Measurements from ENCODE around the gene SLC13A4.

SLC13A4 gene

DNA sequence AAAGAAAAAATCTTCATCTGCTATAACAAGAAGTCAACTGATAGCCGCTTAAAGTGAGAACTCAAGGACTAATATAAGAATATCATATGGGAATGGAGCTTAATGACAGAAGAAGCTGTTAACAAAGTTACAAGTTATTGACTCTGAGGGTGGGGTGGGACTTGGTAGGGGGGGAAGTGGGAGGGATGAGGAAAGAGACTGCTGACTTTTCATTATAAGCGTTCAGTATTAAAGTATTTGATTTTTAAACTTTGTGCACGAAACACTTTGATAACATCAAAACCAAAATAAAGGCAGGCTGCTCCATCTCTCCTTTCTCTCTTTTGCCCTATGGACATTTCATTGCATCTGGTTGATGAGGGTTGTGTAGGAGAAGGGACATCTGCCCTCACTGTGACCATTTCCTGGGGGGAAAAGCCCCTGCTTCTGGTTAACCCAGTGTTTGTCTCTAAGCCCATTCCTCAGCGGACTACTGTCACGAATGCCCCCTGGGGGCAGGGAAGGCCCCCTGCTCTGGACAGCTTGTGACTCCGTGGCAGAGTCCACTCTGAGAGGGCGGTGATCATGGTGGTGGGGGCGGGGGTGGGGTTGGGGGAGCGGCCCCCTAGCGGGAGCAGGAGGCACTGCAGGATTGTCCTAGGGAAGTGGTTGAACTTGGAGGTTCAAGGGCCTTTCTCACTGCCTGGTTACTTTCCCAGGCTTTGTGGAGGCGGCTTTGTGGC lies 17.4 kb downstream of the SLC13A4 start:
- no peaks in the 10 kb centered on the region for H3K27me3 ChIP-seq (ENCODE audit: insufficient read depth, poor library complexity, severe bottlenecking)
- no peak for ATAC-seq (ENCODE audit: low read depth)
- TF ChIP-seq, protein P1, sequence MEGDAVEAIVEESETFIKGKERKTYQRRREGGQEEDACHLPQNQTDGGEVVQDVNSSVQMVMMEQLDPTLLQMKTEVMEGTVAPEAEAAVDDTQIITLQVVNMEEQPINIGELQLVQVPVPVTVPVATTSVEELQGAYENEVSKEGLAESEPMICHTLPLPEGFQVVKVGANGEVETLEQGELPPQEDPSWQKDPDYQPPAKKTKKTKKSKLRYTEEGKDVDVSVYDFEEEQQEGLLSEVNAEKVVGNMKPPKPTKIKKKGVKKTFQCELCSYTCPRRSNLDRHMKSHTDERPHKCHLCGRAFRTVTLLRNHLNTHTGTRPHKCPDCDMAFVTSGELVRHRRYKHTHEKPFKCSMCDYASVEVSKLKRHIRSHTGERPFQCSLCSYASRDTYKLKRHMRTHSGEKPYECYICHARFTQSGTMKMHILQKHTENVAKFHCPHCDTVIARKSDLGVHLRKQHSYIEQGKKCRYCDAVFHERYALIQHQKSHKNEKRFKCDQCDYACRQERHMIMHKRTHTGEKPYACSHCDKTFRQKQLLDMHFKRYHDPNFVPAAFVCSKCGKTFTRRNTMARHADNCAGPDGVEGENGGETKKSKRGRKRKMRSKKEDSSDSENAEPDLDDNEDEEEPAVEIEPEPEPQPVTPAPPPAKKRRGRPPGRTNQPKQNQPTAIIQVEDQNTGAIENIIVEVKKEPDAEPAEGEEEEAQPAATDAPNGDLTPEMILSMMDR (IDR thresholded peaks at IDR 0.05; ENCODE audit: poor library complexity, severe bottlenecking): peak; percentile 63
- H3K36me3 ChIP-seq (ENCODE audit: low read depth): no peaks in the 10 kb centered on the region
- no peak overlapping the region for H3K4me3 ChIP-seq (ENCODE audit: severe bottlenecking)
- no peaks in the 10 kb centered on the region for H3K9me3 ChIP-seq (ENCODE audit: severe bottlenecking)
- no peak overlapping the region for H3K27ac ChIP-seq (ENCODE audit: poor library complexity, severe bottlenecking)
- peaks cover 36% of the 10 kb centered on the region for H3K4me1 ChIP-seq (ENCODE audit: insufficient read depth, poor library complexity, severe bottlenecking)
- no peak for DNase-seq (ENCODE audit: low spot score)

DNA sequence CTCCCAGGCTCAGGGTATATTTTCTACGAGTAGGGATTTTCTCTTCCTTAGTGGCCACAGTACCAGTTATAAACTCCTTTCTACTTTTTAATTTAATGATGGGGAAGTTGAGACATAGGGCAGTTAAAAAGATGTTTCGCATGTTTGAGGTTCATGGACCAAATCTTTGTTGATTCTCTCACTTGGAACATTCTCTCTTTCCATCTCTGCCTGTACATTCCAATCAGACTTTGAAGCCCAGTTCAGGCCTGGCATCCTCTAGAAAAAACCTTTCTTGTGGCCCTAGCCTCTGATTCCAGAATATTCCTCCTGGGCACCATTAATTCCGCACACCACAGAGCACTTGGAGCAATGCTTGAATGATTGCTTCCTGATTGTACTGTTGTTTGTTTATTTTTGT lies 18.5 kb downstream of the SLC13A4 start:
- peaks cover 31% of the 10 kb centered on the region for H3K4me1 ChIP-seq (ENCODE audit: insufficient read depth, poor library complexity, severe bottlenecking)
- H3K27ac ChIP-seq (ENCODE audit: poor library complexity, severe bottlenecking): no peak overlapping the region
- TF ChIP-seq, protein P1 (IDR thresholded peaks at IDR 0.05; ENCODE audit: poor library complexity, severe bottlenecking): no peak
- ATAC-seq (ENCODE audit: low read depth) (no peak), DNase-seq (ENCODE audit: low spot score) (no peak)
- H3K4me3 ChIP-seq (ENCODE audit: severe bottlenecking): no peak overlapping the region
- H3K36me3 ChIP-seq (ENCODE audit: low read depth): no peaks in the 10 kb centered on the region
- no peaks in the 10 kb centered on the region for H3K9me3 ChIP-seq (ENCODE audit: severe bottlenecking)
- H3K27me3 ChIP-seq (ENCODE audit: insufficient read depth, poor library complexity, severe bottlenecking): no peaks in the 10 kb centered on the region

DNA sequence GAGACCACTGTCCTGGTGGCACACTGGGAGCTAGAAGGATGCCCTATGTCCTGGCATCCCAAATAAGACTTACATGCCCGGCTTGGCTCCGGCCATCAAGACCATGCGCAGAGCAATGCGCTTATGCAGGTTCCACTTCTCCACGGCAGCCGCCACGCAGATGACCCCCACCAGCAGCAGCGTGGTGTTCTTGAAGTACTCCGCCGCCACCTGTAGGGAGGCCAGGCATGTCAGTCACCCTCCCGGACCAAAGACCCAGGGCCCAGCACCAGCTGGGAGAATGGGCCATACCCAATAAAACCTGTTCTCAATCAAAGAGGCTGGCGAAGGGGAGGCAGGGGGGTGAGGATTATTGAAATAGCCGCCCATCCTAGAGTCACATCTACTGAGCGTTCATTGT lies 19.9 kb downstream of the SLC13A4 start:
- no peak for ATAC-seq (ENCODE audit: low read depth)
- H3K4me3 ChIP-seq (ENCODE audit: severe bottlenecking): no peak overlapping the region
- H3K27me3 ChIP-seq (ENCODE audit: insufficient read depth, poor library complexity, severe bottlenecking): no peaks in the 10 kb centered on the region
- TF ChIP-seq, protein P1 (IDR thresholded peaks at IDR 0.05; ENCODE audit: poor library complexity, severe bottlenecking): no peak
- H3K9me3 ChIP-seq (ENCODE audit: severe bottlenecking): no peaks in the 10 kb centered on the region
- peak overlapping the region; percentile 84 for H3K27ac ChIP-seq (ENCODE audit: poor library complexity, severe bottlenecking)
- no peaks in the 10 kb centered on the region for H3K36me3 ChIP-seq (ENCODE audit: low read depth)
- H3K4me1 ChIP-seq (ENCODE audit: insufficient read depth, poor library complexity, severe bottlenecking): peaks cover 25% of the 10 kb centered on the region
- DNase-seq (ENCODE audit: low spot score): no peak

DNA sequence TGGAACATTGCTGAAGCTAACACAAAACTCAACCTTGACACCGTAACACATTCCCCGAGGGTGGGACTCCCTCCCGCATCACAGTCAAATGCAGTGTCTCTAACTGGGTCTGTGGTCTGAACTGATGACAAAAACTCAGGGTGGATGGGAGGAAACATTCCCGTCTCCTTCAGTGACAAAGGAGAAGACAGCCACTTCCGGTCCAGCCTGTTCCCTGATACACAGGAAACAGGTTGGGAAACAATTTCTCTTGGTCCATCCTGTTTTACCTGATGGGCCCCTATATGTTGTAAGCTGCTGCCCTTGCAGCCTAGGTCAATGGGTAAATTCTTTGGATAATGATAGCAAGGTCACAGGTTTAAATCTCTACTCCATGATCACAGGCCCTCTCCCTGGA lies 20.4 kb downstream of the SLC13A4 start:
- Histone ChIP-seq H3K9me3 (ENCODE audit: severe bottlenecking) (no peaks in the 10 kb centered on the region), H3K36me3 (ENCODE audit: low read depth) (no peaks in the 10 kb centered on the region), H3K27ac (ENCODE audit: poor library complexity, severe bottlenecking) (peak overlapping the region; percentile 84), H3K27me3 (ENCODE audit: insufficient read depth, poor library complexity, severe bottlenecking) (no peaks in the 10 kb centered on the region), H3K4me3 (ENCODE audit: severe bottlenecking) (no peak overlapping the region), H3K4me1 (ENCODE audit: insufficient read depth, poor library complexity, severe bottlenecking) (peaks cover 25% of the 10 kb centered on the region)
- TF ChIP-seq, protein P1 (IDR thresholded peaks at IDR 0.05; ENCODE audit: poor library complexity, severe bottlenecking): no peak
- peak; percentile 32 for ATAC-seq (ENCODE audit: low read depth)
- no peak for DNase-seq (ENCODE audit: low spot score)

DNA sequence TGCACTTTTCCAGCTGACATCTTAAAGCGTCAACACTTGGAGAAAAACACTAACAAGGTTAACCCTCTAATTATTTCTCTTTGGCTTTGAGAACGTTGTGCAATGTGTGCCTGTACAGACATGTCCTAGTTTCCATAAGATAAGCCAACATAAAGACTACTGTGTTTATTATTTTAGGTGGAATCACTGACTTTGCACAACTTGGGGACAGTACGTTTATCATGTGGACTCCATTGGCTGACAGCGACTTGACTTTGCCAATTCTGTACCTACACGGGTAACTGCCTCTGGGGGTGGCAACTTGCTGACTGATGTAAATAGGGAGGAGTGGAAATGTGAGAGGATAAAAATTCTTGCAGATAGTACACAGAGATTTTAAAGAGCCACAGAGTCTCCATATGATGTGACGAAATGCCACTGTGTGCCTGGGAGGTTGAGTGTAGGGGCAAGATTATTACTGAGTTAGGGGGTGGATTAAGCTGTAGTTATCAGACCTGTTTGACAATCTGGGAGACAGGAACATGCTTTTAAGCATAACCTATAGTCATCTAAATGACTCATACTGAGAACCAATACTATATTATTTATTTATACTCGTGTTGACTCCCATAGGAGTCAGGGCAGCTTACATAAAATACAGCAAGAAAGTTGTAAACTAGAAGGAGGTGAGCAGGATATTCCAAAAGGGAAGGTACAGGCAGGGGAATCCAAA lies 21.0 kb downstream of the SLC13A4 start:
- Histone ChIP-seq H3K4me1 (ENCODE audit: insufficient read depth, poor library complexity, severe bottlenecking) (peaks cover 25% of the 10 kb centered on the region), H3K36me3 (ENCODE audit: low read depth) (no peaks in the 10 kb centered on the region), H3K27ac (ENCODE audit: poor library complexity, severe bottlenecking) (peak overlapping the region; percentile 84), H3K4me3 (ENCODE audit: severe bottlenecking) (no peak overlapping the region), H3K9me3 (ENCODE audit: severe bottlenecking) (no peaks in the 10 kb centered on the region), H3K27me3 (ENCODE audit: insufficient read depth, poor library complexity, severe bottlenecking) (no peaks in the 10 kb centered on the region)
- ATAC-seq (ENCODE audit: low read depth) (peak; percentile 85), DNase-seq (ENCODE audit: low spot score) (no peak)
- TF ChIP-seq, protein P1 (IDR thresholded peaks at IDR 0.05; ENCODE audit: poor library complexity, severe bottlenecking): no peak

All from RWPE2 (cell line).